Measurements from ENCODE around the gene MAP3K5.

The MAP3K5 gene

GRCh38 chr6:136782021-136782770 is 10.1 kb downstream of the MAP3K5 start:
- Histone ChIP-seq H4K20me1 (peaks cover 0 to 30% (median 0%) of the 10 kb centered on the region in 11 experiments; a peak in 2 of 22 replicates), H3K9me3 (replicated peaks in 1 of 11) (peaks cover 0 to 7% (median 0%) of the 10 kb centered on the region in 11 experiments; a peak in 2 of 22 replicates), H3K4me2 (peak overlapping the region; percentile 81 to 97 (median 90); a peak in 21 of 22 replicates), H3K36me3 (peaks cover 0 to 38% (median 6%) of the 10 kb centered on the region in 11 experiments; a peak in 13 of 22 replicates), H3K4me1 (peaks cover 54 to 75% (median 66%) of the 10 kb centered on the region in 10 experiments), H3K27me3 (no peaks in the 10 kb centered on the region), H3K27ac (peak overlapping the region in 9 of 11 experiments; percentile 33 to 87 (median 82); a peak in 17 of 22 replicates), H3K9ac (0 out of 22 replicates have a peak overlapping the region, but pooled peaks of 1 of the 11 experiments have one; percentile 85), H3K4me3 (0 out of 20 replicates have a peak overlapping the region, but pooled peaks of 1 of the 10 experiments have one; percentile 73)
- TF ChIP-seq Cebpa-rat (IDR thresholded peaks at IDR 0.05), result no peak

- H3K27me3 ChIP-seq, result no peaks in the 10 kb centered on the region
- no peak overlapping the region for H3K4me3 ChIP-seq
- peaks cover 0 to 21% (median 0%) of the 10 kb centered on the region in 11 experiments; a peak in 2 of 22 replicates for H4K20me1 ChIP-seq
- H3K4me2 ChIP-seq, result peak overlapping the region in 9 of 11 experiments; percentile 9 to 97 (median 47); a peak in 13 of 22 replicates
- peaks cover 45 to 75% (median 56%) of the 10 kb centered on the region in 10 experiments for H3K4me1 ChIP-seq
- TF ChIP-seq Cebpa-rat (IDR thresholded peaks at IDR 0.05), result no peak
- peaks cover 0 to 30% (median 2%) of the 10 kb centered on the region in 11 experiments; a peak in 8 of 22 replicates for H3K36me3 ChIP-seq
- no peak overlapping the region for H3K27ac ChIP-seq
- no peak overlapping the region for H3K9ac ChIP-seq
- peaks cover 0 to 9% (median 0%) of the 10 kb centered on the region in 11 experiments; a peak in 1 of 22 replicates for H3K9me3 ChIP-seq (replicated peaks in 1 of 11)
Measured at GRCh38 chr6:136780972-136781371, 11.3 kb downstream of the MAP3K5 start.

GRCh38 chr6:136779682-136780081 is 12.6 kb downstream of the MAP3K5 start:
- Histone ChIP-seq H3K4me3 (no peak overlapping the region), H3K4me1 (peaks cover 36 to 75% (median 53%) of the 10 kb centered on the region in 10 experiments), H3K36me3 (peaks cover 0 to 25% (median 0%) of the 10 kb centered on the region in 11 experiments; a peak in 5 of 22 replicates), H3K27me3 (no peaks in the 10 kb centered on the region), H4K20me1 (peaks cover 0 to 12% (median 0%) of the 10 kb centered on the region in 11 experiments; a peak in 2 of 22 replicates), H3K4me2 (peak overlapping the region in 4 of 11 experiments; percentile 10 to 53 (median 18); a peak in 6 of 22 replicates), H3K9me3 (replicated peaks in 1 of 11) (peaks cover 0 to 11% (median 0%) of the 10 kb centered on the region in 11 experiments; a peak in 1 of 22 replicates), H3K9ac (no peak overlapping the region), H3K27ac (no peak overlapping the region)
- no peak for TF ChIP-seq Cebpa-rat (IDR thresholded peaks at IDR 0.05)

- Histone ChIP-seq H3K36me3 (peaks cover 0 to 33% (median 3%) of the 10 kb centered on the region in 11 experiments; a peak in 7 of 22 replicates), H3K4me2 (no peak overlapping the region), H3K9me3 (replicated peaks in 1 of 11) (peaks cover 0 to 20% (median 0%) of the 10 kb centered on the region in 11 experiments; a peak in 5 of 22 replicates), H3K27ac (no peak overlapping the region), H3K4me3 (no peak overlapping the region), H4K20me1 (peaks cover 0 to 12% (median 0%) of the 10 kb centered on the region in 11 experiments; a peak in 2 of 22 replicates), H3K27me3 (no peaks in the 10 kb centered on the region), H3K9ac (no peak overlapping the region), H3K4me1 (peaks cover 18 to 81% (median 51%) of the 10 kb centered on the region in 10 experiments)
- no peak for TF ChIP-seq Cebpa-rat (IDR thresholded peaks at IDR 0.05)
Measured at GRCh38 chr6:136777651-136778050, 14.6 kb downstream of the MAP3K5 start.

GRCh38 chr6:136775548-136775947 is 16.7 kb downstream of the MAP3K5 start:
- H3K9me3 ChIP-seq (replicated peaks in 1 of 11), result peaks cover 0 to 20% (median 0%) of the 10 kb centered on the region in 11 experiments; a peak in 5 of 22 replicates
- peak overlapping the region in 6 of 11 experiments; percentile 2 to 73 (median 66); a peak in 9 of 22 replicates for H3K27ac ChIP-seq
- no peak overlapping the region for H3K4me3 ChIP-seq
- H3K27me3 ChIP-seq, result no peaks in the 10 kb centered on the region
- TF ChIP-seq Cebpa-rat (IDR thresholded peaks at IDR 0.05), result no peak
- H3K36me3 ChIP-seq, result peaks cover 0 to 24% (median 3%) of the 10 kb centered on the region in 11 experiments; a peak in 7 of 22 replicates
- peaks cover 0 to 78% (median 41%) of the 10 kb centered on the region in 10 experiments; a peak in 19 of 20 replicates for H3K4me1 ChIP-seq
- peak overlapping the region in 7 of 11 experiments; percentile 16 to 78 (median 64); a peak in 11 of 22 replicates for H3K4me2 ChIP-seq
- H4K20me1 ChIP-seq, result peaks cover 0 to 24% (median 0%) of the 10 kb centered on the region in 11 experiments; a peak in 2 of 22 replicates
- no peak overlapping the region for H3K9ac ChIP-seq

- Histone ChIP-seq H3K27me3 (no peaks in the 10 kb centered on the region), H4K20me1 (peaks cover 0 to 23% (median 0%) of the 10 kb centered on the region in 11 experiments; a peak in 2 of 22 replicates), H3K9me3 (replicated peaks in 1 of 11) (peaks cover 0 to 20% (median 0%) of the 10 kb centered on the region in 11 experiments; a peak in 5 of 22 replicates), H3K4me3 (no peak overlapping the region), H3K27ac (peak overlapping the region in 8 of 11 experiments; percentile 2 to 73 (median 54); a peak in 11 of 22 replicates), H3K9ac (peak overlapping the region in 1 of 11 experiments; percentile 23; a peak in 1 of 22 replicates), H3K4me2 (peak overlapping the region in 7 of 11 experiments; percentile 16 to 78 (median 64); a peak in 13 of 22 replicates), H3K36me3 (peaks cover 0 to 24% (median 3%) of the 10 kb centered on the region in 11 experiments; a peak in 7 of 22 replicates), H3K4me1 (peaks cover 0 to 75% (median 40%) of the 10 kb centered on the region in 10 experiments; a peak in 19 of 20 replicates)
- TF ChIP-seq Cebpa-rat (IDR thresholded peaks at IDR 0.05), result no peak
Measured at GRCh38 chr6:136775081-136775480, 17.2 kb downstream of the MAP3K5 start.

GRCh38 chr6:136774228-136775041 is 17.8 kb downstream of the MAP3K5 start:
- Histone ChIP-seq H3K4me2 (peak overlapping the region in 8 of 11 experiments; percentile 13 to 78 (median 62); a peak in 14 of 22 replicates), H3K9me3 (replicated peaks in 1 of 11) (peaks cover 0 to 20% (median 0%) of the 10 kb centered on the region in 11 experiments; a peak in 6 of 22 replicates), H3K27me3 (no peaks in the 10 kb centered on the region), H3K4me3 (peak overlapping the region in 1 of 10 experiments; percentile 25; a peak in 2 of 20 replicates), H3K36me3 (peaks cover 0 to 22% (median 3%) of the 10 kb centered on the region in 11 experiments; a peak in 7 of 22 replicates), H4K20me1 (peaks cover 0 to 17% (median 0%) of the 10 kb centered on the region in 11 experiments; a peak in 2 of 22 replicates), H3K27ac (peak overlapping the region in 9 of 11 experiments; percentile 8 to 73 (median 44); a peak in 15 of 22 replicates), H3K9ac (peak overlapping the region in 4 of 11 experiments; percentile 23 to 40 (median 28); a peak in 4 of 22 replicates), H3K4me1 (peaks cover 0 to 72% (median 38%) of the 10 kb centered on the region in 10 experiments; a peak in 18 of 20 replicates)
- peak in 2 of 11 experiments; percentile 68 to 71; a peak in 4 of 22 replicates for TF ChIP-seq Cebpa-rat (IDR thresholded peaks at IDR 0.05)
